Progenitor cell of endocrine pancreas (in vitro differentiated cells): ENCODE results near the gene PLCB3. TPM values are rescaled to one million over a fixed set of nuclear protein-coding genes. Genes with fewer than 3 reads are reported as not detected.

Source experiments
- DNase-seq: peaks from one replicate; pipeline ENCODE4 v3.0.0; 2021; ENCODE audit warnings: low spot score; ENCODE audit not compliant: unreplicated experiment
- H3K27ac Mint-ChIP-seq: 2 replicates; pipeline ENCODE4 v1.8.0; 2021; ENCODE audit warnings: mild to moderate bottlenecking, moderate library complexity, mixed read lengths
- H3K27me3 Mint-ChIP-seq: 2 replicates; pipeline ENCODE4 v1.8.0; 2021; ENCODE audit warnings: mixed read lengths
- H3K36me3 Mint-ChIP-seq: 2 replicates; pipeline ENCODE4 v1.8.0; 2022; ENCODE audit warnings: mixed read lengths; ENCODE audit not compliant: insufficient read depth
- H3K4me1 Mint-ChIP-seq: 2 replicates; pipeline ENCODE4 v1.8.0; 2021; ENCODE audit warnings: low read depth, mixed read lengths
- H3K4me3 Mint-ChIP-seq: 2 replicates; pipeline ENCODE4 v1.8.0; 2021; ENCODE audit warnings: low read depth, mild to moderate bottlenecking, moderate library complexity, mixed read lengths
- H3K9me3 Mint-ChIP-seq: 2 replicates; pipeline ENCODE4 v1.8.0; 2021; ENCODE audit warnings: low read depth, mixed read lengths
- total RNA-seq: library from RNA; stranded (reverse); gene quantifications from 2 replicates; pipeline ENCODE4 v1.2.1, GENCODE V29; 2021
- TF ChIP-seq, protein P1 (sequence below): fragments of 200-600 bp; sonication (generic); IDR thresholded peaks from one replicate; pipeline ENCODE4 v1.5.0; 2021; ENCODE audit warnings: antibody characterized with exemption, mild to moderate bottlenecking; ENCODE audit not compliant: unreplicated experiment

Gene PLCB3
- total RNA-seq, 1 donor from 2014 or later: 22.6 TPM

DNA sequence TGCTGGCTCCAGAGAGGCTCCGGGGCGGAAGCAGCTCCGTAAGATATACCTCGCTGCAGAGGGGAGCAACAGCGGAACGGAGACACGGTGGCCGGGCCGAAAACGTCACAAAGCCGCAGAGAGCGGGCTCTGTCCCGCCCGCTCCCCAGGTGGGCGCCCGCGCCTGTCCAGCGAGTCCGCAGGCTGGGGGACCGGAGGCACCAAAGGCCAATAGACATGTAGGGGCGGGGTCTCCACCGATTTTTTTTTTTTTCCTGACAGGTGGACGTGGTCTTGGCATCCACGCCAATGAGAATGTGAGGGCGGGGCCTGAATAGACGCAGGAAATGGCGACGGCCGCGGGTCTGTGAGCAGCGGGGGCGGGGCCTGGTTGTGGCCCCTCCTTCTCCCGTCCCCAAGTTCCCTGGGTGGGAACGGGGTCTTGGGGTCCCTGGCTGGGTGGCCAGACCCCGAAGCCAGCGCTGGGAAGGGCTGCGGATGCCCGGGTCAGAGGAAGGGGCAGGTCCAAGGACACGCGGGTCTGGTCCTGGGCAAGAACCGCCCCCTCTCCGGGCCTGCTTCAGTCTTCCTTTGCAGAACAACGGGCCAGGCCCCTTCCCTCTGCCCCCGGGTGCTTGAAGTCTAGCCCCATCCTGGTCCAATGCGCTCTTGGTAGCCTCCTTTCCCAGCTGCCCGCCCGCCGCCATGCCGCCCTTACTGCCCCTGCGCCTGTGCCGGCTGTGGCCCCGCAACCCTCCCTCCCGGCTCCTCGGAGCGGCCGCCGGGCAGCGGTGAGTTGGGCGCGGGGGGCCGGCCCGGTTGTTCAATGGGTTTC, 21.0 kb upstream of the PLCB3 start, which contains the start of gene DNAJC4:
TSS of gene DNAJC4 (plus strand) at position 378 of the 814 bp plus-strand sequence. CDS start at position 685, 307 bp downstream.
- Mint-ChIP-seq H3K27me3 (no peaks in the 10 kb centered on the region), H3K36me3 (no peaks in the 10 kb centered on the region), H3K4me3 (peak within 1 kb of the TSS; percentile 78), H3K4me1 (peaks cover 17% of the 10 kb centered on the region), H3K27ac (peak within 1 kb of the TSS; percentile 93), H3K9me3 (no peaks in the 10 kb centered on the region)
- peak; percentile 80 for DNase-seq
- TF ChIP-seq, protein P1, sequence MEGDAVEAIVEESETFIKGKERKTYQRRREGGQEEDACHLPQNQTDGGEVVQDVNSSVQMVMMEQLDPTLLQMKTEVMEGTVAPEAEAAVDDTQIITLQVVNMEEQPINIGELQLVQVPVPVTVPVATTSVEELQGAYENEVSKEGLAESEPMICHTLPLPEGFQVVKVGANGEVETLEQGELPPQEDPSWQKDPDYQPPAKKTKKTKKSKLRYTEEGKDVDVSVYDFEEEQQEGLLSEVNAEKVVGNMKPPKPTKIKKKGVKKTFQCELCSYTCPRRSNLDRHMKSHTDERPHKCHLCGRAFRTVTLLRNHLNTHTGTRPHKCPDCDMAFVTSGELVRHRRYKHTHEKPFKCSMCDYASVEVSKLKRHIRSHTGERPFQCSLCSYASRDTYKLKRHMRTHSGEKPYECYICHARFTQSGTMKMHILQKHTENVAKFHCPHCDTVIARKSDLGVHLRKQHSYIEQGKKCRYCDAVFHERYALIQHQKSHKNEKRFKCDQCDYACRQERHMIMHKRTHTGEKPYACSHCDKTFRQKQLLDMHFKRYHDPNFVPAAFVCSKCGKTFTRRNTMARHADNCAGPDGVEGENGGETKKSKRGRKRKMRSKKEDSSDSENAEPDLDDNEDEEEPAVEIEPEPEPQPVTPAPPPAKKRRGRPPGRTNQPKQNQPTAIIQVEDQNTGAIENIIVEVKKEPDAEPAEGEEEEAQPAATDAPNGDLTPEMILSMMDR: no peak

DNA sequence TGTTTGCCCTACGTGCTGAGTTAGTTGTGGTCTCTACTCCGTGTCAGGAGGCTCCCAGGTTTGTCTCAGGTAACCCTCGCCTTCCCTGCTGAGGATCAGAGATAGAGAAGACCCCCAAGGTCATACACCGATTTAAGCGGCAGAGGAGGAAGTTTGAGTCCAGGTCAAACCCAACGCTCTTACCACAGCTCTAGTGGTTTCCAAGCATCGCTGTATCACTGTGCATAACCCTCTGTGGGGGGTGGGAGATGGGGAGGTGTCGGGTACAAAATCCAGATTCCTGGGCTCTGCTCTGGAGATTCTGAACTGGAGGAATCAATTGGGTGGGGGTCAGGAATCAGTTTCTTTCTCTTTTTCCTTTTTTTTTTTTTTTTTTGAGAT, 20.4 kb upstream of the PLCB3 start:
- no peaks in the 10 kb centered on the region for H3K9me3 Mint-ChIP-seq
- H3K4me1 Mint-ChIP-seq: peaks cover 19% of the 10 kb centered on the region
- H3K27ac Mint-ChIP-seq: peak overlapping the region; percentile 23
- TF ChIP-seq, protein P1: no peak
- H3K4me3 Mint-ChIP-seq: peak overlapping the region; percentile 78
- no peaks in the 10 kb centered on the region for H3K27me3 Mint-ChIP-seq
- DNase-seq: no peak
- no peaks in the 10 kb centered on the region for H3K36me3 Mint-ChIP-seq

- TF ChIP-seq, protein P1: no peak
- peak overlapping the region; percentile 73 for H3K27ac Mint-ChIP-seq
- peak overlapping the region; percentile 78 for H3K4me3 Mint-ChIP-seq
- H3K36me3 Mint-ChIP-seq: no peaks in the 10 kb centered on the region
- H3K9me3 Mint-ChIP-seq: no peaks in the 10 kb centered on the region
- H3K4me1 Mint-ChIP-seq: peaks cover 19% of the 10 kb centered on the region
- no peak for DNase-seq
- no peaks in the 10 kb centered on the region for H3K27me3 Mint-ChIP-seq
Measured at GRCh38 chr11:64231546-64231945, 19.8 kb upstream of the PLCB3 start.

DNA sequence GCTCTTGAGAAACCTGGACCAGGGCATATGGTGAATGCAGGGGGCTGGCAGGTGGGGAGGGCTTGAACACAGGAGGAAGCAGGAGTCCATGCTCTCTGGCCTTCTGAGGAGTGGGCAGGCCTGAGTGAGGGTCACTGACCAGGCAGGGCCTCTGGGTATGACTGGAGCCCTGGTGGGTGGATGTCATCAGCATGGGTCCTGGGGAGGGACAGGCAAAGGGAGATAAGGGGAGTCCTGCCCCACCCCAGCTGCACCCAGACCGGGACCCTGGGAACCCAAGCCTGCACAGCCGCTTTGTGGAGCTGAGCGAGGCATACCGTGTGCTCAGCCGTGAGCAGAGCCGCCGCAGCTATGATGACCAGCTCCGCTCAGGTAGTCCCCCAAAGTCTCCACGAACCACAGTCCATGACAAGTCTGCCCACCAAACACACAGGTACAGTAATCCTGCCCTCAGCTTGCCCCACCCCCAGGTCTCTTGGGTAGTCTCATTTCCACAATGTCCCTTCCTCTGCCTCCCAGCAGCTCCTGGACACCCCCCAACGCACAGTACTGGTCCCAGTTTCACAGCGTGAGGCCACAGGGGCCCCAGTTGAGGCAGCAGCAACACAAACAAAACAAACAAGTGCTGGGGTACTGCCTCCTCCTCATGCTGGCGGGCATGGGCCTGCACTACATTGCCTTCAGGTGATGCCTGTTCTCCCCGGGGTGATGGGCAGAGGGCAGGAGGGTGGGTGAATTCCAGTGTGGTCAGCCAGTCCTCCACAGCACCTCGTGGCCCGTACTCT, 19.0 kb upstream of the PLCB3 start:
- Mint-ChIP-seq H3K4me3 (peak overlapping the region; percentile 78), H3K27ac (peak overlapping the region; percentile 73), H3K27me3 (no peaks in the 10 kb centered on the region), H3K9me3 (no peaks in the 10 kb centered on the region), H3K36me3 (no peaks in the 10 kb centered on the region), H3K4me1 (peaks cover 22% of the 10 kb centered on the region)
- TF ChIP-seq, protein P1: no peak
- no peak for DNase-seq

- Mint-ChIP-seq H3K27me3 (no peaks in the 10 kb centered on the region), H3K4me1 (peaks cover 25% of the 10 kb centered on the region), H3K9me3 (no peaks in the 10 kb centered on the region), H3K27ac (no peak overlapping the region), H3K36me3 (no peaks in the 10 kb centered on the region), H3K4me3 (peak overlapping the region; percentile 71)
- DNase-seq: no peak
- TF ChIP-seq, protein P1: no peak
Measured at GRCh38 chr11:64232967-64233315, 18.4 kb upstream of the PLCB3 start.
